DMS114 treated with DMSO at 0.1 percent for 48 hours (cell line): ENCODE data around the gene PFKFB3.

Source experiments
- DNase-seq: peaks from one replicate; lab custom pipeline; 2025; ENCODE audit not compliant: unreplicated experiment; lab: John Stamatoyannopoulos, UW

Gene PFKFB3

DNA sequence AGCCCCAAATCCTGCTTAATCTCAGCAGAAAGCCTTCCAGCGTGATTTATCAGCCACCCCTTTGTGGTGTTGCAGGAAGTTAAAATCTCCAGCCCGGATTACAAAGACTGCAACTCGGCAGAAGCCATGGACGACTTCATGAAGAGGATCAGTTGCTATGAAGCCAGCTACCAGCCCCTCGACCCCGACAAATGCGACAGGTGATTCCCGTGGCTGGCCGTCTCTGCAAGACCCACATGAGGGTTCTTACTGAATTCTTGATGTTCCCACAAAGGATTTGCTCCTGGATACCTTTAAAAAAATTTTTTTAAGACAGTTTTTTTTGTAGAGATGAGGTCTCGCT is 16.7 kb downstream of the PFKFB3 start:
- DNase-seq = no peak

DNA sequence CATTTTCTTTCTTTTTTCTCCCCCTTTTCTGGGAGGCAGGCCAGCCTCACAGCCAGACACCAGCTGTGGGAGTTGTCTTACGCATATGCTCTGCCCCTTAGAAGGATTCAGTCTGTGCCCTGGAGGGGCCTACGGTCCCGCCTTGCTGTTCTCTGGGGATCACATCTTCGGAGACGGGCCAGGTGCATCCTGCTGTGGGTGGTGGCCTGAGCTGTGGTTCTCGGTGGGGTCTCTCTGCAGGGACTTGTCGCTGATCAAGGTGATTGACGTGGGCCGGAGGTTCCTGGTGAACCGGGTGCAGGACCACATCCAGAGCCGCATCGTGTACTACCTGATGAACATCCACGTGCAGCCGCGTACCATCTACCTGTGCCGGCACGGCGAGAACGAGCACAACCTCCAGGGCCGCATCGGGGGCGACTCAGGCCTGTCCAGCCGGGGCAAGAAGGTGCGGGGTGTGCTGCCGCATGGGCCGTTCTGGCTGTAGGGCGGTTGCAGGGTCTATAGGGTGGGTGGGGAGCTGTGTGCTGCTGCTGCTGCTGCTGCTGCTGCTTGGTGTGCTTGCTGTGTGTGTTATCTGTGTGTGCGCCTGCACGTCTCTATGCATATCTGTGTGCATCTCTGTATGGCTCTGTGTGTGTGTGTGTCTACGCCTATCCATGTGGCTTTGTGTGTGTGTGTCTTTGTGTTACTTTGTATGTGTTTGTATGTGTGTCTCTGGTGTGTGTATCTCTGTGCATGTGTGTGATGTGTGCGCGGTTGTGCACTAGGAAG is 17.9 kb downstream of the PFKFB3 start:
- DNase-seq = no peak

DNA sequence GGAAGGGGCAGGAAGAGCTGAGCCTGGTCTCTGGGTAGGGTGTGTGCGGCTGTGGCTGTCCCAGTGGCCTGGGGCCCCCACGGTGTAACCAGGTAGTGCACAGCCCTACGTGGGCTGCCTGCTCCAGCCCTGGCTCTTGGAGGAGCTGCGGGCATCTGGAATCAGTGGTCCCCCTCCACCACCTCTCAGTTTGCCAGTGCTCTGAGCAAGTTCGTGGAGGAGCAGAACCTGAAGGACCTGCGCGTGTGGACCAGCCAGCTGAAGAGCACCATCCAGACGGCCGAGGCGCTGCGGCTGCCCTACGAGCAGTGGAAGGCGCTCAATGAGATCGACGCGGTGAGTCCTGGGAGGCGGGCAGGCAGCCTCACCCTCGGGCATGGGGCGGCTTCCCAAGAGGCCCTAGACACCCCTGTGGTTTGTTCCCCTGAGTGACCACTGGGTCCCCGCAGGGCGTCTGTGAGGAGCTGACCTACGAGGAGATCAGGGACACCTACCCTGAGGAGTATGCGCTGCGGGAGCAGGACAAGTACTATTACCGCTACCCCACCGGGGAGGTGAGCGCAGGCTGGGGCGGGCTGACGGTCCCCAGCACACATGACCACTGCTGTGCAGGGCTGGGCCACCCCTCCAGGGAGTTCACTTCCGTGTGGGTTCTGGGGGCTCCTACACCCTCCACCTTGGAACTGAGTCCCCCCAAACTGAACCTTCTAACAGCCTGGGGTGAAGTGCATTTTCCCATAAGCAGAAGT is 18.6 kb downstream of the PFKFB3 start:
- no peak for DNase-seq

DNA sequence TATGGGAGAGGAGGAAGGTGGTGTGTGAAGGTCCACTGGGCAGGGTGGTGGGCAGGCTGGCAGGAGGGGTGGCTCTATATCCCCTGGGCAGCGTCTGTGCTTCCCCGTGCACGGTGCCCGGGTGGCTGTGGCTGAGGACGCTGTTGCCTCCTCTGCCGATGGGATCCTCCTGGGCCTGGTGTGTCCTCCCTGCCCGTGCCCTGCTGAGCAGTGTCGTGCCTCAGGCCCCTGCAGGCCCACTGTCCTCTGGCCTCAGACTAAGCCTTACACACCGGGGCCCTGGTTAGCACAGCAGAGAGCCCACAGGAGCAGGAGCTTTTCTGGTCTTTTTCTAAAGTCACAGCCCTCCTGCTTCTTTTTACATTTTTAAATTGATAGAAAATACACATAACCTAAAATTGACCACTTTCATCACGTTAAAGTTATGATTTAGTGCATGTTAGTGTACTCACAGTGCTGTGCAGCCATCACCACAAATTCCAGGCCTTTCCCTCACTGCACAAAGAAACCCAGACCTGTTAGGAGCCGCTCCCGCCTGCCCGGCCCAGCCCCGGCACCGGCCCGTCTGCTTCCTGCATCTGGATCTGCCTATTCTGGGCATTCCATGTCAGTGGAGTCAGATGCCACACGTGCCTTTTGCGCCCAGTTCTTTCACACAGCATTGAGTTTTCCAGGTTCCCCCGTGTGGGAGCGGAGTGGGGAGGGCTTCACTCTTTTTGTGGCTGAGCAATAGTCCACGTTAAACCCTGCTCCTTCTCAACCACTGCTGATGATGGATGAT is 19.4 kb downstream of the PFKFB3 start:
- no peak for DNase-seq

DNA sequence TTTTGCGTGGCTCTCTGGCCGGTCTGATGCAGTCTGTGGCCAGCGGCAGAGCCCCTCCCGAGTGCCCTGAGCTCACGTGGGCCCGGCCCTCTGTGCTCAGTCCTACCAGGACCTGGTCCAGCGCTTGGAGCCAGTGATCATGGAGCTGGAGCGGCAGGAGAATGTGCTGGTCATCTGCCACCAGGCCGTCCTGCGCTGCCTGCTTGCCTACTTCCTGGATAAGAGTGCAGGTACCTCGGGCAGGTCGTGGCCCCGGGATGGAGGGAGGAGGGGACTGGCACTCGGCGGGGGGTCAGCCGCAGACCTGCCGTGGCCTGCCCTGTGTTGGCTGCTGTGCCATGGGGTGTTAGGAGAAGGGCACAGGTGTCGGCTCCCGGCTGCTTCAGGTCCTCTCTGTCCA is 20.0 kb downstream of the PFKFB3 start:
- DNase-seq = no peak

DNA sequence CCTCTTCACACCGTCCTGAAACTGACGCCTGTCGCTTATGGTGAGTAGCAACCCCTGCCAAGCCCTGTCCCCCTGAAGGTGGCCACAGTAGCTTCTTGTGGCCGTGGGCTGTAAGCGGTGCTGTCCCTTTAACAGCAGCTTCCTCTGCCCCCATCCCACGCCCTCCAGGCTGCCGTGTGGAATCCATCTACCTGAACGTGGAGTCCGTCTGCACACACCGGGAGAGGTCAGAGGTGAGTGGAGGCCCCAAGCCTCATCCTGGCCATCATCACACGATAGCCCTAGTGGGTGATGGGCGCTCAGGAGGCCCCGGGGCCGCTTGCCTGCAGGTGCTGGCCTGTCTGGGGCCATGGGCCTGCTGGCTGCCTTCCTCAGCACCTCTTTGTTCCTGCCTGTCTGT is 21.2 kb downstream of the PFKFB3 start:
- no peak for DNase-seq

DNA sequence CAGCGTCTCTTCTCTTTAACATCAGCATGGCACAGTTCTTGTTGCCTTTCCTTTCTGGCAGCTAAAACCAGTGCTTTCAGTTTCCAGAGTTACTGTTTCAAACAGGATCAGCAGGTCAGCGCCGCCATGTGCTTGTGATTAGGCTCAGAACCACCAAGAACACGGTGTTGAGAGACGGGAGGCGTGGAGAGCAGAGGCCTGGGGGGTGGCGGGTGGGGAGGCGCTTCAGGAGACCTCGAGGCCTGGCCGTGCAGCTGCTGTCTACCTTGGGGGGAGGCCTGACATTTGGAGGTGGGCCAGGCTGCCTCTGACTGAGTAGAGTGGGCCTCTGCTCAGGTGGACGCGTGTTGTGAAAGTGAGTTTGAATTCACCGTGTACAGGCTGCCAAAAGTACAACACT is 22.0 kb downstream of the PFKFB3 start:
- DNase-seq = no peak

DNA sequence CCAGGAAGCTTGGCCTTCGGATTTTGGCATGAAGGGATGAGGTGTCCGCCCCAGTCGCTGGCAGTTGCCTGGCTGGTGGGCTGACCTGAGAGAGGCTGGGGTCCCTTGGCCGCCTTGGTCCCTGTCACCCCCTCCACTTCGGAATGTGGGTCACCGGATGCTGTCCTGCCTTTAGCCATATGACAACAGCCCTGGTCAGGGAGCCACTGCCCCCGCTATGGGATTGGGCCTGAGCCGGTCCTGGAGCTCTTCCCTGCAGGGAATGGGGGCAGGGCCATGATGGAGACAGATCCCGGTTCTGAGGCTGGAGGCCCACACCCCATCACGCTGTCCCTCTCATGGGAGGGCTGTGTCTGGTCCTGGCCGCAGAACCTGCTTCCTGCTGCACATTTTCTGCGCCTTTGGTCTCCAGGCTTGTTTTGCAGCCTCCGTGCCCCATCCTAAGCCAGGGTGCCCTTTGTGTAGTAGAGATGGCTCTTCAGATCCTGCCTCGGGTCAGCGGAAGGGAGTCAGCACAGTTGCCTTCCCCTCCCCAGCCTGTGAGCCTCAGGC is 22.6 kb downstream of the PFKFB3 start:
- no peak for DNase-seq

DNA sequence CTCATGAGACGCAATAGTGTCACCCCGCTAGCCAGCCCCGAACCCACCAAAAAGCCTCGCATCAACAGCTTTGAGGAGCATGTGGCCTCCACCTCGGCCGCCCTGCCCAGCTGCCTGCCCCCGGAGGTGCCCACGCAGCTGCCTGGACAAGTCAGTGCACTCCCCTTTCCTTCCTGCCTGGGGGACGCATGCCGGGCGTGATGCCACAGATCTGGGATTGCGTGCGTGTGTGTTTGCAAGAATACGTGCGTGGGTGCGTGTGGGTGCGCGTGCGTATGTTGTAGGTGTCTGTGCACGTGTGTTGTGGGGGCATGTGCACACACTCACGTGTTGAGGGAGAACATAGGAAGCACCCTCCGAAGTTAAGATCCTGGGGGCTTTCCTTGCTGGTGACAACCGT is 23.5 kb downstream of the PFKFB3 start:
- DNase-seq = no peak

DNA sequence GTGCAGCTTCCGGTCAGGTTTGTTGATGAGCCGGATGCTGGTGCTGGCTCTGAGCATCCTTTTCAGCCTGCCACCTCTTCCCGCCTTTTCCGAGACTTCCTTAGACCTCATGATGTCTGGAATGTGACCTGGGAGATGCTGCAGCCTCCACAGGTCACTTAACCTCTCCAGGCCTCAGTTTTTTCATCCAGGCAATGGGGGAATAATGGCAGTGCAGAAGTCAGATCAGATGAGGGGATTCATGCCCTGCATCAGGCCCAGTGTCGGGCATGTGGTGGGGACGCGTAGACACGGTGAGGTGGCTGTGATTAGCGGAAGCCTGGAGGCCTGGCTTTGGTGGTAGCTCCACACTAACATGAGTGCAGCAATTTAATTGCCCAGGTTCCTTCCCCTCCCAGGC is 24.6 kb downstream of the PFKFB3 start:
- no peak for DNase-seq

DNA sequence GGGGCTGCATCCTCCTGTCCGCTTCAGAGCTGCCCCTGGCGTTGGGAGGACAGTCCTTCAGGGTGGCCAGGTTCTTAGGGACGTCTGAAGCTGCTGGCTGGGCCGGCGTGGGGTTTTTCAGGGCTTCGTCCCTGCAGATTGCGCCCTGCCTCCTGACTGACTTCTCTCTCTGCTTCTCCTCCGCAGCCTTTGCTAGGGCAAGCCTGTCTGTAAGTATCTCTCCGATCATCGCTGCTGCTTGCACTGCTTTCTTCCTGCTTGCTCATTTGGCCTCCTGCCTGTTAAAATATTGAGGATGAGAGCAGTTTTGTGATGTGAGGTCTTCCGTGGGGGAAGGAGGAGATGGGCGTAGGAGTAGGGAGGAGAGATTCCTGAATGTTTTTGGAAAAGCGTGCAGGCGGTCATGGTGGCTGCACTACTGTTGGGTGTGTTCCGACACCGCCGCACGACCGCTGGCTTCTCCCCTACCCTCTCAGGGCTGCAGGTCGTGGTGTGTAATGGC is 25.3 kb downstream of the PFKFB3 start:
- DNase-seq = no peak

DNA sequence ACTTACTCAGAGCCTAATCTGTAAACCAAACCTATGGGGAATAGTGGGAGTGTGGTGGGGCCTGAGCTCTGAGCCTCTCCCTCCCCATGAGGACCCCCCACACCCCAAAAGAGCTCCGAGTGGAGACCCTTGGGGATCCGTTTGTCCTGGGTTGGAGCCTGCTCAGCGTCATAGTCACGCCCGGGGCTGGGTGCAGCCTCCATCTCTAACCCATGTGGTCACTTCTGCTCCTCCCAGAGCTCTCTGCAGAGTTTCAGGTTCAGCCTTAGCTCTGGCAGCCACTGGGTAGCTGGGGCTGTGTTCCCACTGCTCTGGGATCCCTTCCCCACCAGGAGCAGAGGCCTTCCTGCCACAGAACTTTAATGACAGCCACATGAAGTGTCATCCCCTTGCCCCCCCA is 25.9 kb downstream of the PFKFB3 start:
- DNase-seq = no peak

DNA sequence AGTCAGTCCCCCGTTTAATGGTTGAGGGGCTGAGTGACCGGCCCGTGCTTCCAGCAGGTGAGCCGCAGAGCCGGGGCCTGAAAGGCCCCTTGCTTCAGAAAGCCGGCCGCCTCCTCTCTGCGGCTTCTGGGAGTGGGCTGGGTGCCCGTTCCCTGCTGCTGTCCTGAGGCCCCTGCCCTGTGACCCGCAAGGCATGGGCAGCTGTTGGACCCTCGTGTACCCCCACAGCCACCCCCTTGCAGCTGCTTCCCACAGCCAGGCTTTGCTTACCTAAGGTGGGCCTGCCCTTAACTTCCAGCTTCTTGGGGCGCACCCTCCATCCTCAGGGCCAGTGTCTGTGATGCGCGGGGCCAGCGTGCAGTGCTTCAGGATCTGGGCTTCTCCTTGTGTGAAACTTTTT is 26.6 kb downstream of the PFKFB3 start:
- no peak for DNase-seq

DNA sequence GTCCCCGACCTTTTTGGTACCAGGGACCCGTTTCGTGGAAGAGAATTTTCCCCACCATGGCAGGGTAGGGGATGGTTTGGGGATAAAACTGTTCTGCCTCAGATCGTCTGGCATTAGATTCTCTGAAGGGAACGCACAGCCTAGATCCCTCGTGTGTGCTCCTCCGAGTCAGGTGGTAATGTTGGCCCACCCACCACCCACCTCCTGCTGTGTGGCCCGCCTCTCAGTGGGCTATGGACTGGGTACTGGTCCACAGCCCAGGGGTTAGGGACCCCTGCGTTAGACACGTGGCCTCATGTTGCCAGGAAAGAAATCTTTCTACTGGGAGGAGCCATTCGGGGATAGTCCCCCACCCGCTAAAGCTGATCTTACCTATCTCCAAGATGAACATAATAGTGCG is 27.0 kb downstream of the PFKFB3 start:
- DNase-seq = no peak

DNA sequence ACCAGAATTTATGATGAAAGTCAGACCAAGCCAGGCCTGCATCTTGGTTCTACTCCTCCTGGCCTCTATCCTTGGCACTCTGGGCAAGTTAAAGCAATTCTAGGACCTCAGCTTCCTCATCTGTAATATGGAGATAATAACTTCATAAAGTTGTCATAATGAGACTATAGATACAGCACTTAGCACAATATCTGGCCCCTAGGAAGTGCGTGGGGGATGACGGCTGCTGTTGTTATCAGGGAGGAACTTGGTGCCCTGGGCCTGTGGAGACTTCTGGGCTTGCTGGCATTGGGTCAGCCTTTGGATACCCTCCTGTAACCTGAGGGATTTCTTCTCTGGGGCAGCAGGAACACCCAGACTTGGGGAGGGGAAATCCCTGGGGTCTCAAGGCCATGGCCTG is 27.6 kb downstream of the PFKFB3 start:
- DNase-seq = no peak

DNA sequence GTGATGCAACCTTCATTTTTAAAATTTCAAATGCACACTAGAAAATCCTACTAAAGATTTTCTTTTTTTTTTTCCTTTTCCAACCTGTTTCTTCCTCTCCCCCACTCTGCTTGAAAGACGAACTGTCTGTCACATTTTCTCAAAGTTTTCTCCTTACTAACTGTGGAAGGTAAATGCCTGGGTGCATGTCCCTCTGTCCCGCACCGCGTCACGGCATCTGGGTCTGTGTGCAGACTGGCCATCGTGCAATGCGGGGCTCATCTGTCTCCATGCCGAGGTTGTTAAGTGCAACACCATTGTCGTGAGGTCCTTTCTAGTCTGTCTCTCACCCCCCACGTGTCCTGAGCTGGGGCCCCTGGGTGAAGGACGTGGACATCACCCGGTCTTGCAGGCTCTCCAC is 28.4 kb downstream of the PFKFB3 start:
- no peak for DNase-seq

DNA sequence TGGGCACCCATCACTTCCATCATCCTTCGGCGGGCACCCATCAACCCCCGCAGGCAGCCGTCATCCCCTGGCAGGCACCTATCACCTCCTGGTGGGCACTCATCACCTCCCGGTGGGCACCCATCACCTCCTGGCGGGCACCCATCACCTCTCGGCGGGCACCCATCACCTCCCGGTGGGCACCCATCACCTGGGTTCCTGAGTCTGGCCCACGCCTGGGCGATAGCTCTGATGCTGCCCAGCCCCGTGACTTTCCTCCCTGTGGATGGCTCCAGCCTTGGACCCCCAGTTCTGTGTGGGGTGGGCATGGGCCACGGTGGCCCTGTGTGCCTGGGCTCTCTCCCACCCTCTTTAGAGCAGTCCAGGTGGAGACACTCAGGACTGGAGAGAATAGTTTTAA is 29.0 kb downstream of the PFKFB3 start:
- no peak for DNase-seq

DNA sequence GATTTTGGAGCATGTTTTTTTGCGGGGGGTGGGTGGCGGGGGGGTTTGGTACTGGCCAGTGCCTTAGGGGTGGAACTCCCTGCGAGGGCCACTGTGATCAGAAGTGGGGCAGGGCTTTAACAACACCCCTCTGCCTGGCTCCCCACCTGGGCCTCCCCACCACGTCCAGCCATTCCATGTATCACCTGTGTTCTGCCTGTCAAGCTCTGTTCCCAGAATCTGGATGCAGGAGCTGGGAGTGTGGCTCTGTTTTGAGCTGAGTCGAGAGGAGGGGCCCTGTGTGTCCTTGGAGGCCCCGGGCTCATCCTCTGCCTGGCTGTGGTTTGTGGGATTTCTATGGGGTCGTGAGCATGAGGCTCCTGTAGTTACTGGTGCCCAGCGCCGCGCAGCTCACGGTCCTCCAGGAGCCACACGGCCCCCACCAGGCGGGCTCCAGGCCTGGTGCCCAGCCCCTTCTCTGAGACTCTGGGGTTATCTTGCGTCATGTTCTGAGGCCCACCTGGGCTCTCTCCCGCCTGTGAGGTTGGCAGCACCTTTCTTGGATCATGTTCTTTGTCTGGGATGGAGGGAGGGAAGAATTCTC is 29.6 kb downstream of the PFKFB3 start:
- DNase-seq = no peak

DNA sequence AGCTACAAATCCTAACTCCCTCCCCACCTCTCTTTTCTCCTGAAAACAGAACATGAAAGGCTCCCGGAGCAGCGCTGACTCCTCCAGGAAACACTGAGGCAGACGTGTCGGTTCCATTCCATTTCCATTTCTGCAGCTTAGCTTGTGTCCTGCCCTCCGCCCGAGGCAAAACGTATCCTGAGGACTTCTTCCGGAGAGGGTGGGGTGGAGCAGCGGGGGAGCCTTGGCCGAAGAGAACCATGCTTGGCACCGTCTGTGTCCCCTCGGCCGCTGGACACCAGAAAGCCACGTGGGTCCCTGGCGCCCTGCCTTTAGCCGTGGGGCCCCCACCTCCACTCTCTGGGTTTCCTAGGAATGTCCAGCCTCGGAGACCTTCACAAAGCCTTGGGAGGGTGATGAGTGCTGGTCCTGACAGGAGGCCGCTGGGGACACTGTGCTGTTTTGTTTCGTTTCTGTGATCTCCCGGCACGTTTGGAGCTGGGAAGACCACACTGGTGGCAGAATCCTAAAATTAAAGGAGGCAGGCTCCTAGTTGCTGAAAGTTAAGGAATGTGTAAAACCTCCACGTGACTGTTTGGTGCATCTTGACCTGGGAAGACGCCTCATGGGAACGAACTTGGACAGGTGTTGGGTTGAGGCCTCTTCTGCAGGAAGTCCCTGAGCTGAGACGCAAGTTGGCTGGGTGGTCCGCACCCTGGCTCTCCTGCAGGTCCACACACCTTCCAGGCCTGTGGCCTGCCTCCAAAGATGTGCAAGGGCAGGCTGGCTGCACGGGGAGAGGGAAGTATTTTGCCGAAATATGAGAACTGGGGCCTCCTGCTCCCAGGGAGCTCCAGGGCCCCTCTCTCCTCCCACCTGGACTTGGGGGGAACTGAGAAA is 30.4 kb downstream of the PFKFB3 start:
- DNase-seq = no peak

DNA sequence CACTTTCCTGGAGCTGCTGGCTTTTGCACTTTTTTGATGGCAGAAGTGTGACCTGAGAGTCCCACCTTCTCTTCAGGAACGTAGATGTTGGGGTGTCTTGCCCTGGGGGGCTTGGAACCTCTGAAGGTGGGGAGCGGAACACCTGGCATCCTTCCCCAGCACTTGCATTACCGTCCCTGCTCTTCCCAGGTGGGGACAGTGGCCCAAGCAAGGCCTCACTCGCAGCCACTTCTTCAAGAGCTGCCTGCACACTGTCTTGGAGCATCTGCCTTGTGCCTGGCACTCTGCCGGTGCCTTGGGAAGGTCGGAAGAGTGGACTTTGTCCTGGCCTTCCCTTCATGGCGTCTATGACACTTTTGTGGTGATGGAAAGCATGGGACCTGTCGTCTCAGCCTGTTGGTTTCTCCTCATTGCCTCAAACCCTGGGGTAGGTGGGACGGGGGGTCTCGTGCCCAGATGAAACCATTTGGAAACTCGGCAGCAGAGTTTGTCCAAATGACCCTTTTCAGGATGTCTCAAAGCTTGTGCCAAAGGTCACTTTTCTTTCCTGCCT is 31.1 kb downstream of the PFKFB3 start:
- no peak for DNase-seq
